DND-41 (cell line): ENCODE results near the gene TCF12.

Source experiments
- EZH2 ChIP-seq: IDR thresholded peaks from 3 replicates; pipeline ENCODE4 v1.6.1; 2012; ENCODE audit warnings: borderline replicate concordance, low read depth, mild to moderate bottlenecking, moderate library complexity, low read length, inconsistent platforms; ENCODE audit not compliant: severe bottlenecking
- TF ChIP-seq, protein P1 (sequence below): IDR thresholded peaks from 2 replicates; pipeline ENCODE4 v1.5.1; 2012; ENCODE audit warnings: borderline replicate concordance, low read length, moderate library complexity, mild to moderate bottlenecking; ENCODE audit not compliant: poor library complexity, severe bottlenecking; ENCODE audit errors: extremely low read depth

DNA sequence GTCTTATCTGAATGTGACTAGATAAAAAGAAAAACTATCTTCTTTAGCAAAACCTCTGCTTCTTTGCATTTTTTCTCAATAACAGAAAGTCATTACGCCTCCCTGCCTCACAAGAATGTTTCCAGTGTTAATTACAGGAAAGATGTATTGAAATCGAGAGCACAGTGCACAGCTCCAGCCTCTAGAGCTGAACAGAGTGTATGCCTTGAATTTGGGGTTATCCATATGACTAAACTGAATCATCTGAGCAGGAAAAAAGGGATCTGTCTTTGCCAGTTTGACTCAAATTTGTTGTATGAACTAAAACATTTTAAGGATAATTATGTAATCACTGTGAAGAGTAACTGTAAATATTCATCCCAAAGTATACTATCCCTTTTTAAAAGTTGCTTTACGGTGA lies 308.7 kb downstream of the TCF12 start:
- TF ChIP-seq, protein P1, sequence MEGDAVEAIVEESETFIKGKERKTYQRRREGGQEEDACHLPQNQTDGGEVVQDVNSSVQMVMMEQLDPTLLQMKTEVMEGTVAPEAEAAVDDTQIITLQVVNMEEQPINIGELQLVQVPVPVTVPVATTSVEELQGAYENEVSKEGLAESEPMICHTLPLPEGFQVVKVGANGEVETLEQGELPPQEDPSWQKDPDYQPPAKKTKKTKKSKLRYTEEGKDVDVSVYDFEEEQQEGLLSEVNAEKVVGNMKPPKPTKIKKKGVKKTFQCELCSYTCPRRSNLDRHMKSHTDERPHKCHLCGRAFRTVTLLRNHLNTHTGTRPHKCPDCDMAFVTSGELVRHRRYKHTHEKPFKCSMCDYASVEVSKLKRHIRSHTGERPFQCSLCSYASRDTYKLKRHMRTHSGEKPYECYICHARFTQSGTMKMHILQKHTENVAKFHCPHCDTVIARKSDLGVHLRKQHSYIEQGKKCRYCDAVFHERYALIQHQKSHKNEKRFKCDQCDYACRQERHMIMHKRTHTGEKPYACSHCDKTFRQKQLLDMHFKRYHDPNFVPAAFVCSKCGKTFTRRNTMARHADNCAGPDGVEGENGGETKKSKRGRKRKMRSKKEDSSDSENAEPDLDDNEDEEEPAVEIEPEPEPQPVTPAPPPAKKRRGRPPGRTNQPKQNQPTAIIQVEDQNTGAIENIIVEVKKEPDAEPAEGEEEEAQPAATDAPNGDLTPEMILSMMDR: no peak
- no peak for TF ChIP-seq EZH2
